Measurements from ENCODE around the gene EIF3A.

Gene EIF3A

DNA sequence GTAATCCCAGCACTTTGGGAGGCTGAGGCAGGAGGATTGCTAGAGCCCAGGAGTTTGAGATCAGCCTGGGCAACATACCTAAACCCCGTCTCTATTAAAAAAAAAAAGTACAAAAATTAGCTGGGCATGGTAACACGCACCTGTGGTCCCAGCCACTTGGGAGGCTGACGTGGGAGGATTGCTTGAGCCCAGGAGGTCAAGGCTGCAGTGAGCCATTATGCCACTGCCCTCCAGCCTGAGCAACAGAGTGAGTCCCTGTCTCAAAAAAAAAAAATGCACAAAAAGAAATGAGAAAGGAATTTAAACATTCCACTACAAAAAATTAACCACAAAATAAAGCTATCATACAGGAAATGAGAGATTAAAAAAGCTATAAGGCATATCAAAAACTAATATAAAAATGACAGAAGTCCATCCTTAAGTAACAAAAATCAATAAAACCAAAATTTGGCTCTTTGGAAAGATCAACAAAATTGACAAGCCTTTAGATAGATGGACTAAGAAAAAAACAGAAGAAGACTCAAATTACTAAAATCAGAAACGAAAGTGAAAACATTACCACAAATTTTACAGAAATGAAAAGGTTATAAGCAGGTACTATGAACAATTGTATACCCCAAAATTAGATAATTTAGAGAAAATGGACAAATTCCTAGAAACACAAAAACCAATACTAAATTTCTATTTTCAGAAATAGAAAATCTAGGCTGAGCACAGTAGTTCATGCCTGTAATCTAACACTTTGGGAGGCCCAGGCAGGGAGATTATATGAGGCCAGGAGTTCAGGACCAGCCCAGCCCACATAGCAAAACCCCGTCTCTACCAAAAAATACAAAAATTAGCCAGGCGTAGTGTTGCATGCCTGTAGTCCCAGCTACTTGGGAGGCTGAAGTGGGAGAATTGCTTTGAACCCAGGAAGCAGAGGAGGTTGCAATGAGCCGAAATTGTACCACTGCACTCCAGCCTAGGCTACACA, 93.5 kb downstream of the EIF3A start:
- H3K4me2 ChIP-seq (ENCODE audit: low read length): no peak overlapping the region
- no peaks in the 10 kb centered on the region for H3K79me2 ChIP-seq (ENCODE audit: control insufficient read depth, low read length)
- no peaks in the 10 kb centered on the region for H4K20me1 ChIP-seq (ENCODE audit: control insufficient read depth, insufficient read depth, low read depth, low read length)
- peaks cover 5% of the 10 kb centered on the region; the same call in 1 of the 2 replicates for H3K27me3 ChIP-seq (ENCODE audit: control insufficient read depth, low read length)
- H3K36me3 ChIP-seq (ENCODE audit: control insufficient read depth, low read length): no peaks in the 10 kb centered on the region
- TF ChIP-seq CTCF (IDR thresholded peaks at IDR 0.05; ENCODE audit: low read depth, low read length, poor library complexity, severe bottlenecking): no peak
- TF ChIP-seq EZH2phosphoT487 (IDR thresholded peaks at IDR 0.05; ENCODE audit: borderline replicate concordance, low read length): no peak
- no peak overlapping the region for H3K27ac ChIP-seq (ENCODE audit: low read depth, low read length)
- H3K9me2 ChIP-seq (replicated peaks; ENCODE audit: control insufficient read depth, low read length): no peaks in the 10 kb centered on the region
- peaks cover 5% of the 10 kb centered on the region; the same call in 1 of the 2 replicates for H3K4me1 ChIP-seq (ENCODE audit: control insufficient read depth, low read length)
- no peaks in the 10 kb centered on the region for H3K9me3 ChIP-seq (ENCODE audit: control insufficient read depth, insufficient read depth, low read length)
- no peaks in the 10 kb centered on the region for H3F3A ChIP-seq (ENCODE audit: control insufficient read depth, insufficient read depth)
- H3K4me3 ChIP-seq (ENCODE audit: low read length): no peak overlapping the region

GRCh38 chr10:118985576-118985975, 95.0 kb downstream of the EIF3A start:
- no peaks in the 10 kb centered on the region for H3K36me3 ChIP-seq (ENCODE audit: control insufficient read depth, low read length)
- H3K4me2 ChIP-seq (ENCODE audit: low read length): no peak overlapping the region
- TF ChIP-seq EZH2phosphoT487 (IDR thresholded peaks at IDR 0.05; ENCODE audit: borderline replicate concordance, low read length): no peak
- TF ChIP-seq CTCF (IDR thresholded peaks at IDR 0.05; ENCODE audit: low read depth, low read length, poor library complexity, severe bottlenecking): no peak
- H3K9me3 ChIP-seq (ENCODE audit: control insufficient read depth, insufficient read depth, low read length): no peaks in the 10 kb centered on the region
- H4K20me1 ChIP-seq (ENCODE audit: control insufficient read depth, insufficient read depth, low read depth, low read length): no peaks in the 10 kb centered on the region
- H3K27me3 ChIP-seq (ENCODE audit: control insufficient read depth, low read length): no peaks in the 10 kb centered on the region
- no peak overlapping the region for H3K27ac ChIP-seq (ENCODE audit: low read depth, low read length)
- no peaks in the 10 kb centered on the region for H3K9me2 ChIP-seq (replicated peaks; ENCODE audit: control insufficient read depth, low read length)
- H3K79me2 ChIP-seq (ENCODE audit: control insufficient read depth, low read length): no peaks in the 10 kb centered on the region
- H3K4me3 ChIP-seq (ENCODE audit: low read length): no peak overlapping the region
- H3F3A ChIP-seq (ENCODE audit: control insufficient read depth, insufficient read depth): no peaks in the 10 kb centered on the region
- peaks cover 5% of the 10 kb centered on the region; the same call in 1 of the 2 replicates for H3K4me1 ChIP-seq (ENCODE audit: control insufficient read depth, low read length)
